ENCODE results near the gene CPLX1. TPM values are rescaled to one million over a fixed set of nuclear protein-coding genes. Genes with fewer than 3 reads are reported as not detected.

The CPLX1 gene
- total RNA-seq, 2 donors from 2014 or later, result 0.85 to 1.2 TPM

- DNase-seq (ENCODE audit: low spot score) (no peak), ATAC-seq (ENCODE audit: insufficient number of reproducible peaks, low FRiP score, low read depth) (no peak)
- no peak for TF ChIP-seq CTCF (IDR thresholded peaks at IDR 0.05)
- no peak overlapping the region for H3K4me3 ChIP-seq
- H3K9me3 ChIP-seq, result no peaks in the 10 kb centered on the region
- no peaks in the 10 kb centered on the region for H3K27me3 ChIP-seq (replicated peaks; ENCODE audit: insufficient read depth)
- H3K4me1 ChIP-seq (ENCODE audit: control insufficient read depth in 1 of 2, low read depth in 2 of 2), result no peaks in the 10 kb centered on the region
- no peak overlapping the region for H3K27ac ChIP-seq
- peaks cover 39% of the 10 kb centered on the region for H3K36me3 ChIP-seq
Measured at GRCh38 chr4:855880-856224, 29.9 kb upstream of the CPLX1 start.

GRCh38 chr4:854356-854755, 28.4 kb upstream of the CPLX1 start:
- ATAC-seq (ENCODE audit: insufficient number of reproducible peaks, low FRiP score, low read depth) (no peak), DNase-seq (ENCODE audit: low spot score) (no peak)
- no peaks in the 10 kb centered on the region for H3K27me3 ChIP-seq (replicated peaks; ENCODE audit: insufficient read depth)
- peaks cover 34% of the 10 kb centered on the region for H3K36me3 ChIP-seq
- TF ChIP-seq CTCF (IDR thresholded peaks at IDR 0.05), result no peak
- H3K4me1 ChIP-seq (ENCODE audit: control insufficient read depth in 1 of 2, low read depth in 2 of 2), result no peaks in the 10 kb centered on the region
- H3K27ac ChIP-seq, result no peak overlapping the region
- no peak overlapping the region for H3K4me3 ChIP-seq
- no peaks in the 10 kb centered on the region for H3K9me3 ChIP-seq

GRCh38 chr4:853416-853781, 27.5 kb upstream of the CPLX1 start:
- no peaks in the 10 kb centered on the region for H3K27me3 ChIP-seq (replicated peaks; ENCODE audit: insufficient read depth)
- peaks cover 33% of the 10 kb centered on the region for H3K36me3 ChIP-seq
- no peaks in the 10 kb centered on the region for H3K4me1 ChIP-seq (ENCODE audit: control insufficient read depth in 1 of 2, low read depth in 2 of 2)
- ATAC-seq (ENCODE audit: insufficient number of reproducible peaks, low FRiP score, low read depth), result no peak
- no peak for DNase-seq (ENCODE audit: low spot score)
- no peak overlapping the region for H3K4me3 ChIP-seq
- TF ChIP-seq CTCF (IDR thresholded peaks at IDR 0.05), result no peak
- no peak overlapping the region for H3K27ac ChIP-seq
- H3K9me3 ChIP-seq, result no peaks in the 10 kb centered on the region

GRCh38 chr4:851701-852430, 25.9 kb upstream of the CPLX1 start:
- no peak for TF ChIP-seq CTCF (IDR thresholded peaks at IDR 0.05)
- peaks cover 25% of the 10 kb centered on the region for H3K36me3 ChIP-seq
- ATAC-seq (ENCODE audit: insufficient number of reproducible peaks, low FRiP score, low read depth) (no peak), DNase-seq (ENCODE audit: low spot score) (no peak)
- H3K4me1 ChIP-seq (ENCODE audit: control insufficient read depth in 1 of 2, low read depth in 2 of 2), result no peaks in the 10 kb centered on the region
- H3K4me3 ChIP-seq, result no peak overlapping the region
- H3K27me3 ChIP-seq (replicated peaks; ENCODE audit: insufficient read depth), result no peaks in the 10 kb centered on the region
- H3K27ac ChIP-seq, result no peak overlapping the region
- H3K9me3 ChIP-seq, result no peaks in the 10 kb centered on the region

- DNase-seq (ENCODE audit: low spot score) (no peak), ATAC-seq (ENCODE audit: insufficient number of reproducible peaks, low FRiP score, low read depth) (no peak)
- no peak overlapping the region for H3K4me3 ChIP-seq
- H3K27me3 ChIP-seq (replicated peaks; ENCODE audit: insufficient read depth), result no peaks in the 10 kb centered on the region
- no peaks in the 10 kb centered on the region for H3K9me3 ChIP-seq
- no peaks in the 10 kb centered on the region for H3K4me1 ChIP-seq (ENCODE audit: control insufficient read depth in 1 of 2, low read depth in 2 of 2)
- H3K27ac ChIP-seq, result no peak overlapping the region
- peaks cover 25% of the 10 kb centered on the region for H3K36me3 ChIP-seq
- no peak for TF ChIP-seq CTCF (IDR thresholded peaks at IDR 0.05)
Measured at GRCh38 chr4:850323-850945, 24.5 kb upstream of the CPLX1 start.
